Measurements from ENCODE around the gene RYR2.

DNA sequence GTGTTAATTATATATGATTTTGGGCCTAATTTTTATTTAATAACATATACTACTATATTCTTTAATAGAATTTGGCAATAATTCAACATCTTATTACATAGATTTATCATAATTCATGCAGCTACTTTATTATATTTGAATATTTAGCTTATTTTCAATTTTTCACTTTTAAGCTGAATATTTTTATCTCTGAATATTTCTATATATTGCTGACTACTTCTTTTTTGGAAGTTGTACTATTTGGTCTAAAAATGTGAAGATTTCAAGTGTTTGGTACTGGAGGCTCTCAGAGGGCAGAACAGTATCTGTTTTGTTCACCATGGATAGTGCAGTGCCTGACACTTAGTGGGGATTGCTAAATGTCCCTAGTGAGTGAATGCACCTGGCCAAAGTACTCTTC lies 389.5 kb downstream of the RYR2 start:
- TF ChIP-seq CTCF (IDR thresholded peaks at IDR 0.05) (no peak), POLR2A (IDR thresholded peaks at IDR 0.05) (no peak)
